Suprapubic skin (tissue), 4 donors: ENCODE measurements around the gene SLC29A2. TPM values are rescaled to one million over a fixed set of nuclear protein-coding genes. Genes with fewer than 3 reads are reported as not detected.
A peak's percentile ranks its signal among the peaks of the same experiment; 100 is the strongest.
"Not testable (repeated sequence)": the region's sequence is repeated elsewhere in the genome, so short reads cannot be mapped to it uniquely, and the experiment has no call there.

Source experiments
- DNase-seq, 2 donors: peaks; one replicate each; pipeline ENCODE4 v3.0.0-alpha.2; 2019; ENCODE audit warnings: low spot score in 2 of 2
- H3K27ac ChIP-seq: fragments of 200-600 bp; sonication (generic); one replicate; pipeline ENCODE4 v1.5.1; 2019
- H3K27me3 ChIP-seq: fragments of 200-600 bp; sonication (generic); one replicate; pipeline ENCODE4 v1.5.1; 2019
- H3K36me3 ChIP-seq: fragments of 200-600 bp; sonication (generic); one replicate; pipeline ENCODE4 v1.5.1; 2019
- H3K4me1 ChIP-seq: fragments of 200-600 bp; sonication (generic); one replicate; pipeline ENCODE4 v1.5.1; 2019
- H3K4me3 ChIP-seq: fragments of 200-600 bp; sonication (generic); one replicate; pipeline ENCODE4 v1.5.1; 2019; ENCODE audit warnings: mild to moderate bottlenecking
- H3K9me3 ChIP-seq: fragments of 200-600 bp; sonication (generic); one replicate; pipeline ENCODE4 v1.5.1; 2019
- EP300 ChIP-seq: sonication (generic); formaldehyde crosslinking; IDR thresholded peaks from one replicate; pipeline ENCODE4 v1.6.1; 2017; ENCODE audit warnings: antibody characterized with exemption
- POLR2A ChIP-seq, 2 donors: fragments of 450-650 bp; IDR thresholded peaks; one replicate each; pipeline ENCODE4 v1.6.1; 2017; ENCODE audit warnings: antibody characterized with exemption in 2 of 2, mild to moderate bottlenecking in 2 of 2, moderate library complexity in 2 of 2
- POLR2AphosphoS5 ChIP-seq, 3 donors: sonication (generic); formaldehyde crosslinking; IDR thresholded peaks; one replicate each; pipeline ENCODE4 v1.6.1; 2017; ENCODE audit warnings: antibody characterized with exemption in 3 of 3
- WGBS: methylation state at CpG from one replicate; pipeline ENCODE4 v1.1.5; 2018; 5-methylcytosine and 5-hydroxymethylcytosine counted together
- total RNA-seq, 4 donors: library from RNA; depleted of rRNA; stranded (reverse); fragments of >200 nt; gene quantifications; one replicate each; pipeline ENCODE4 v1.1.0, GENCODE V29; 2016
- TF ChIP-seq, protein P1 (sequence below), 2 donors: fragments of 200-600 bp in 1 of 2; fragments of 450-650 bp in 1 of 2; sonication (generic) in 1 of 2; IDR thresholded peaks; one replicate each; pipeline ENCODE4 v1.5.1; 2016 to 2019; ENCODE audit warnings: antibody characterized with exemption in 2 of 2, mild to moderate bottlenecking in 1 of 2, moderate library complexity in 1 of 2

SLC29A2 gene
- total RNA-seq, 4 donors from 2014 or later, result 2.2 to 4.7 (median 3.9) TPM

GRCh38 chr11:66393954-66394353, 22.4 kb upstream of the SLC29A2 start:
- no peaks in the 10 kb centered on the region for H3K36me3 ChIP-seq
- TF ChIP-seq POLR2AphosphoS5 (IDR thresholded peaks at IDR 0.05), result no peak
- TF ChIP-seq POLR2A (IDR thresholded peaks at IDR 0.05), result no peak
- no peak for TF ChIP-seq EP300
- TF ChIP-seq, protein P1, sequence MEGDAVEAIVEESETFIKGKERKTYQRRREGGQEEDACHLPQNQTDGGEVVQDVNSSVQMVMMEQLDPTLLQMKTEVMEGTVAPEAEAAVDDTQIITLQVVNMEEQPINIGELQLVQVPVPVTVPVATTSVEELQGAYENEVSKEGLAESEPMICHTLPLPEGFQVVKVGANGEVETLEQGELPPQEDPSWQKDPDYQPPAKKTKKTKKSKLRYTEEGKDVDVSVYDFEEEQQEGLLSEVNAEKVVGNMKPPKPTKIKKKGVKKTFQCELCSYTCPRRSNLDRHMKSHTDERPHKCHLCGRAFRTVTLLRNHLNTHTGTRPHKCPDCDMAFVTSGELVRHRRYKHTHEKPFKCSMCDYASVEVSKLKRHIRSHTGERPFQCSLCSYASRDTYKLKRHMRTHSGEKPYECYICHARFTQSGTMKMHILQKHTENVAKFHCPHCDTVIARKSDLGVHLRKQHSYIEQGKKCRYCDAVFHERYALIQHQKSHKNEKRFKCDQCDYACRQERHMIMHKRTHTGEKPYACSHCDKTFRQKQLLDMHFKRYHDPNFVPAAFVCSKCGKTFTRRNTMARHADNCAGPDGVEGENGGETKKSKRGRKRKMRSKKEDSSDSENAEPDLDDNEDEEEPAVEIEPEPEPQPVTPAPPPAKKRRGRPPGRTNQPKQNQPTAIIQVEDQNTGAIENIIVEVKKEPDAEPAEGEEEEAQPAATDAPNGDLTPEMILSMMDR (IDR thresholded peaks at IDR 0.05), result no peak
- 73% methylated on average over 3 of the region's 3 CpGs for WGBS
- DNase-seq, result no peak
- no peaks in the 10 kb centered on the region for H3K9me3 ChIP-seq
- H3K27ac ChIP-seq, result no peak overlapping the region
- peaks cover 1% of the 10 kb centered on the region for H3K4me1 ChIP-seq
- H3K27me3 ChIP-seq, result peaks cover 8% of the 10 kb centered on the region
- no peak overlapping the region for H3K4me3 ChIP-seq

DNA sequence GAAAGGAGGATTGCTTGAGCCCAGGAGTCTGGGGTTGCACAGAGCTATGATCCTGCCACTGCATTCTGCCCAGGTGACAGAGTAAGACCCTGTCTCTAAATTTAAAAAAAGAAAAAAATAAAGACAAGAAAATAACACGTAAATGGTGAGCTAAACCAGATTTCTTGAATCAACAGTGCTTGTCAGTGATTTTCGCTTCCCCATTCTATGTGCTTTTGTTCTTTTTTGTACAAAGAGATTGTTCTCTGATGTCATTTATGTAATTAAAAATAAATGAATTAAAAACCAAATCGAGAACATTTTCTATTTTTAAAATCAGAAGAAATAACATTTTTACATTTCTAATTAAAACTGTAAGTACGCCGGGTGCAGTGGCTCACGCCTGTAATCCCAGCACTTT, 19.8 kb upstream of the SLC29A2 start:
- Histone ChIP-seq H3K4me3 (no peak overlapping the region), H3K27ac (no peak overlapping the region), H3K27me3 (peaks cover 8% of the 10 kb centered on the region), H3K36me3 (no peaks in the 10 kb centered on the region), H3K9me3 (no peaks in the 10 kb centered on the region), H3K4me1 (peaks cover 7% of the 10 kb centered on the region)
- WGBS, result 84% methylated on average over 6 of the region's 6 CpGs
- TF ChIP-seq EP300, result no peak
- TF ChIP-seq, protein P1 (IDR thresholded peaks at IDR 0.05), result no peak
- no peak for TF ChIP-seq POLR2AphosphoS5 (IDR thresholded peaks at IDR 0.05)
- TF ChIP-seq POLR2A (IDR thresholded peaks at IDR 0.05), result no peak
- DNase-seq, result no peak

- peaks cover 13% of the 10 kb centered on the region for H3K4me1 ChIP-seq
- H3K9me3 ChIP-seq, result no peaks in the 10 kb centered on the region
- 22% methylated on average over 8 of the region's 8 CpGs for WGBS
- H3K36me3 ChIP-seq, result no peaks in the 10 kb centered on the region
- no peak for DNase-seq
- no peak overlapping the region for H3K4me3 ChIP-seq
- TF ChIP-seq, protein P1 (IDR thresholded peaks at IDR 0.05), result peak; percentile 21 to 75
- no peak for TF ChIP-seq EP300
- TF ChIP-seq POLR2AphosphoS5 (IDR thresholded peaks at IDR 0.05), result no peak
- no peak overlapping the region for H3K27ac ChIP-seq
- peaks cover 8% of the 10 kb centered on the region for H3K27me3 ChIP-seq
Measured at GRCh38 chr11:66388780-66389386, 17.3 kb upstream of the SLC29A2 start.

- peak overlapping the region; percentile 23 for H3K4me3 ChIP-seq
- no peak overlapping the region for H3K27ac ChIP-seq
- no peaks in the 10 kb centered on the region for H3K9me3 ChIP-seq
- 5% methylated on average over 20 of the region's 20 CpGs for WGBS
- peaks cover 4% of the 10 kb centered on the region for H3K27me3 ChIP-seq
- no peaks in the 10 kb centered on the region for H3K36me3 ChIP-seq
- TF ChIP-seq POLR2A (IDR thresholded peaks at IDR 0.05), result no peak
- TF ChIP-seq EP300, result no peak
- TF ChIP-seq POLR2AphosphoS5 (IDR thresholded peaks at IDR 0.05), result peak in 1 of 3 donors; percentile 10
- TF ChIP-seq, protein P1 (IDR thresholded peaks at IDR 0.05), result peak; percentile 79 to 93
- peaks cover 13% of the 10 kb centered on the region for H3K4me1 ChIP-seq
- peak; percentile 90 to 94 for DNase-seq
Measured at GRCh38 chr11:66386171-66387069, 14.9 kb upstream of the SLC29A2 start.

GRCh38 chr11:66384316-66384715, 12.8 kb upstream of the SLC29A2 start:
- not testable (repeated sequence) for H3K4me3 ChIP-seq, DNase-seq, H3K36me3 ChIP-seq, H3K27ac ChIP-seq, H3K9me3 ChIP-seq, H3K27me3 ChIP-seq
- 78% methylated on average over 13 of the region's 13 CpGs for WGBS
- peaks cover 17% of the 10 kb centered on the region for H3K4me1 ChIP-seq

DNA sequence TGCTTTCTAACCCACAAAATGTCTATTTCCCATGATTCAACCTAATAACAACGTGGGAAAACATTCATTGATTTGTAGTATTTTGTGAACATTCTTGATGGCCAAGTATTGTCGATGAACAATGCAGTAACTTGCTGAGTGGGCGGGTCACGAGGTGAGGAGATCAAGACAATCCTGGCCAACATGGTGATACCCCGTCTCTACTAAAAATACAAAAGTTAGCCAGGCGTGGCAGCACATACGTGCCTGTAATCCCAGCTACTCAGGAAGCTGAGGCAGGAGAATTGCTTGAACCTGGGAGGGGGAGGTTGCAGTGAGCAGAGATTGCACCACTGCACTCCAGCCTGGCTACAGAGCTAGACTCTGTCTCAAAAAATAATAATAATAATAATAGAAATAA, 8.7 kb upstream of the SLC29A2 start:
- not testable (repeated sequence) for H3K4me3 ChIP-seq, H3K27me3 ChIP-seq, H3K36me3 ChIP-seq, H3K9me3 ChIP-seq, H3K27ac ChIP-seq, DNase-seq, H3K4me1 ChIP-seq
- WGBS, result 21% methylated on average over 7 of the region's 7 CpGs

DNA sequence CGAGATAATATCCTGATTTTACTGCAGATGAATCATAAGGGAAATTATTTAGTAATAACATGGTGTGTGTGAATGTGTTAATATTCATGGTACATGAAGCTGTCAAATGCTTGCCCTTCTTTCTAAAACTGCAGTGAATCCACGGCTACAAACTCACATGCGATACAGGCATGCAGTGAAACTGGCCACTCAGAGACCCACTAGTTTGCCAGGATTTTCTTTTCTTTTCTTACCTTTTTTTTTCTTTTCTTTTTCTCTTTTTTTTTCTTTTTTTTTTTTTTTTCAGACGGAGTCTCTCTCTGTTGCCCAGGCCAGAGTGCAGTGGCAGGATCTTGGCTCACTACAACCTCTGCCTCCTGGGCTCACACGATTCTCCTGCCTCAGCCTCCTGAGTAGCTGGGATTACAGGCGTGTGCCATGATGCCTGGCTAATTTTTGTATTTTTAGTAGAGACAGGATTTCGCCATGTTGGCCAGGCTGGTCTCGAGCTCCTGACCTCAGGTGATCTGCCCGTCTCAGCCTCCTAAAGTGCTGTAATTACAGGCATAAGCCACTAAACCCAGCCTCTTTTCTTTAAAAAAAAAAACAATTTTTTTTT, 2.2 kb upstream of the SLC29A2 start:
- H3K27me3 ChIP-seq, result peaks cover 14% of the 10 kb centered on the region
- not testable (repeated sequence) for H3K4me3 ChIP-seq, H3K36me3 ChIP-seq, DNase-seq, H3K9me3 ChIP-seq, H3K27ac ChIP-seq
- H3K4me1 ChIP-seq, result peaks cover 31% of the 10 kb centered on the region
- 73% methylated on average over 9 of the region's 9 CpGs for WGBS
